GM23338 (cell line): ENCODE results near the gene ZNF273. TPM values are rescaled to one million over a fixed set of nuclear protein-coding genes. Genes with fewer than 3 reads are reported as not detected.
"Not testable (repeated sequence)": the region's sequence is repeated elsewhere in the genome, so short reads cannot be mapped to it uniquely, and the experiment has no call there.

Experiments used
- ATAC-seq: fragments of 200-7000 bp; cut with Tn5 transposase; 3 replicates; pipeline ENCODE4 v1.9.1; 2020
- DNase-seq: peaks from one replicate; pipeline ENCODE4 v3.0.0-alpha.2; 2015; ENCODE audit warnings: low spot score
- H2AFZ ChIP-seq: fragments of 200-600 bp; sonication (generic); 2 replicates; pipeline ENCODE4 v1.8.0; 2016; ENCODE audit warnings: antibody characterized with exemption, mild to moderate bottlenecking, moderate library complexity
- H3F3A ChIP-seq: fragments of 200-600 bp; sonication (generic); replicated peaks from 2 replicates; pipeline ENCODE4 v1.8.0; 2017; ENCODE audit warnings: antibody characterized with exemption, mixed run types, low read depth
- H3K27ac ChIP-seq: fragments of 200-600 bp; sonication (generic); 2 replicates; pipeline ENCODE4 v1.6.1; 2016; ENCODE audit warnings: low read depth
- H3K27me3 ChIP-seq: fragments of 200-600 bp; sonication (generic); 2 replicates; pipeline ENCODE4 v1.8.0; 2016; ENCODE audit warnings: mild to moderate bottlenecking, mixed run types, moderate library complexity; ENCODE audit not compliant: insufficient read depth
- H3K36me3 ChIP-seq: fragments of 200-600 bp; sonication (generic); 2 replicates; pipeline ENCODE4 v1.8.0; 2016; ENCODE audit warnings: mild to moderate bottlenecking; ENCODE audit not compliant: insufficient read depth
- H3K4me1 ChIP-seq: fragments of 200-600 bp; sonication (generic); 2 replicates; pipeline ENCODE4 v1.8.0; 2016; ENCODE audit warnings: mild to moderate bottlenecking, moderate library complexity; ENCODE audit not compliant: insufficient read depth
- H3K4me2 ChIP-seq: fragments of 200-600 bp; sonication (generic); 2 replicates; pipeline ENCODE4 v1.7.1; 2017; ENCODE audit warnings: mixed run types
- H3K4me3 ChIP-seq: fragments of 200-600 bp; sonication (generic); 2 replicates; pipeline ENCODE4 v1.6.1; 2016; ENCODE audit warnings: mixed run types
- H3K79me2 ChIP-seq: fragments of 200-600 bp; sonication (generic); replicated peaks from 2 replicates; pipeline ENCODE4 v1.8.0; 2017; ENCODE audit warnings: mild to moderate bottlenecking; ENCODE audit not compliant: insufficient read depth
- H3K9me2 ChIP-seq: fragments of 200-600 bp; sonication (generic); 2 replicates; pipeline ENCODE4 v1.8.0; 2017; ENCODE audit not compliant: insufficient read depth
- H4K20me1 ChIP-seq: fragments of 200-600 bp; sonication (generic); replicated peaks from 2 replicates; pipeline ENCODE4 v1.8.0; 2017; ENCODE audit warnings: mild to moderate bottlenecking; ENCODE audit not compliant: insufficient read depth
- H3K27ac Mint-ChIP-seq: 2 replicates; pipeline ENCODE4 v1.8.0; 2020; ENCODE audit warnings: inconsistent platforms, mild to moderate bottlenecking, moderate library complexity, mixed read lengths
- H3K27me3 Mint-ChIP-seq: 3 replicates; pipeline ENCODE4 v1.8.0; 2022; ENCODE audit warnings: low read depth, mild to moderate bottlenecking, moderate library complexity, mixed read lengths, inconsistent platforms; ENCODE audit not compliant: insufficient read depth, poor library complexity
- H3K36me3 Mint-ChIP-seq: 3 replicates; pipeline ENCODE4 v1.8.0; 2021; ENCODE audit warnings: low read depth, mild to moderate bottlenecking, inconsistent platforms, moderate library complexity, mixed read lengths
- H3K4me1 Mint-ChIP-seq: 3 replicates; pipeline ENCODE4 v1.8.0; 2020; ENCODE audit warnings: mild to moderate bottlenecking, inconsistent platforms, mixed read lengths
- H3K4me3 Mint-ChIP-seq: 3 replicates; pipeline ENCODE4 v1.8.0; 2021; ENCODE audit warnings: moderate library complexity, mild to moderate bottlenecking, inconsistent platforms, mixed read lengths
- H3K9me3 Mint-ChIP-seq: 3 replicates; pipeline ENCODE4 v1.8.0; 2020; ENCODE audit warnings: moderate library complexity, mild to moderate bottlenecking, inconsistent platforms, mixed read lengths
- CREB1 ChIP-seq: fragments of 250-450 bp; sonication (Bioruptor Pico); IDR thresholded peaks from 2 replicates; pipeline ENCODE4 v1.5.0; 2020; ENCODE audit warnings: low read depth, mild to moderate bottlenecking, moderate library complexity
- EZH2phosphoT487 ChIP-seq: fragments of 200-600 bp; sonication (generic); IDR thresholded peaks from one replicate; pipeline ENCODE4 v1.8.1; 2018; ENCODE audit warnings: antibody characterized with exemption; ENCODE audit not compliant: unreplicated experiment
- JUNB ChIP-seq: IDR thresholded peaks from one replicate; pipeline ENCODE4 v1.6.1; 2016; ENCODE audit warnings: antibody characterized with exemption; ENCODE audit not compliant: unreplicated experiment
- polyA plus RNA-seq: library from polyadenylated mRNA; unstranded; fragments of >200 nt; fragmentation: Nextera tagmentation; extraction: Ambion mirVana; gene quantifications from 2 replicates; pipeline ENCODE4 v1.2.1, GENCODE V29; 2016
- total RNA-seq: library from RNA; depleted of rRNA; stranded (reverse); fragments of >200 nt; shearing (Covaris generic); gene quantifications from 2 replicates; pipeline ENCODE4 v1.2.3, GENCODE V29; 2014
- TF ChIP-seq, protein P1 (sequence below): IDR thresholded peaks from 2 replicates; pipeline ENCODE4 v1.6.1; 2016; ENCODE audit warnings: antibody characterized with exemption
- TF ChIP-seq, protein P2 (sequence below): IDR thresholded peaks from one replicate; pipeline ENCODE4 v1.6.1; 2018; ENCODE audit warnings: antibody characterized with exemption; ENCODE audit not compliant: unreplicated experiment
- TF ChIP-seq, protein P3 (sequence below), 2 experiments: fragments of 200-600 bp in 1 of 2; sonication (generic) in 1 of 2; conservative IDR thresholded peaks; 2 replicates each; pipeline versions ENCODE4 v1.5.1 to v1.6.1; 2016 to 2017; ENCODE audit warnings: antibody characterized with exemption in 2 of 2, low read depth in 2 of 2, mild to moderate bottlenecking in 2 of 2, moderate library complexity in 1 of 2

ZNF273 gene
- total and polyA plus RNA-seq, 2 experiments from 2014 or later: 16.4 to 34.3 TPM

DNA sequence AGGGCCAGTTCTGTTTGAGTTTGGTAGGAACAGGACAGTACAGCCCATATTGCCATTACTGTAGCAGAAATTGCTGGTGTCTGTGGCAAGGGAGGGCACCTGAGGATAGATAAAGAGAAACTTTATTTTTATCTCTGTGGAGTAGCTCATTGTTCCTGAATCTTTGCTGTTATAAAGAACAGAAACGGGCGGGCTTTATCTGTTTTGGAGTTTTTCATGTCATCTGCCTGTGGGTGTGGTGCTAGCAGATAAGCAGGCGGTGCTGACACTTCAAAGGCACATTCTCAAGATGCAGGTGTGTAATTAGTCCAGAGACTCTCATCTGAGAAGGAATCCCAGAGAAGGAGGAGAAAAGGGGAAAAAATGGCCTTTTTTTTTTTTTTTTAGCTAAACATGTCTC, 11.5 kb downstream of the ZNF273 start (continued):
- TF ChIP-seq, protein P1, sequence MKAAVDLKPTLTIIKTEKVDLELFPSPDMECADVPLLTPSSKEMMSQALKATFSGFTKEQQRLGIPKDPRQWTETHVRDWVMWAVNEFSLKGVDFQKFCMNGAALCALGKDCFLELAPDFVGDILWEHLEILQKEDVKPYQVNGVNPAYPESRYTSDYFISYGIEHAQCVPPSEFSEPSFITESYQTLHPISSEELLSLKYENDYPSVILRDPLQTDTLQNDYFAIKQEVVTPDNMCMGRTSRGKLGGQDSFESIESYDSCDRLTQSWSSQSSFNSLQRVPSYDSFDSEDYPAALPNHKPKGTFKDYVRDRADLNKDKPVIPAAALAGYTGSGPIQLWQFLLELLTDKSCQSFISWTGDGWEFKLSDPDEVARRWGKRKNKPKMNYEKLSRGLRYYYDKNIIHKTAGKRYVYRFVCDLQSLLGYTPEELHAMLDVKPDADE: no peak
- TF ChIP-seq EZH2phosphoT487 (no peak), CREB1 (CRISPR knock-in tag) (no peak), JUNB (no peak)
- TF ChIP-seq, protein P2, sequence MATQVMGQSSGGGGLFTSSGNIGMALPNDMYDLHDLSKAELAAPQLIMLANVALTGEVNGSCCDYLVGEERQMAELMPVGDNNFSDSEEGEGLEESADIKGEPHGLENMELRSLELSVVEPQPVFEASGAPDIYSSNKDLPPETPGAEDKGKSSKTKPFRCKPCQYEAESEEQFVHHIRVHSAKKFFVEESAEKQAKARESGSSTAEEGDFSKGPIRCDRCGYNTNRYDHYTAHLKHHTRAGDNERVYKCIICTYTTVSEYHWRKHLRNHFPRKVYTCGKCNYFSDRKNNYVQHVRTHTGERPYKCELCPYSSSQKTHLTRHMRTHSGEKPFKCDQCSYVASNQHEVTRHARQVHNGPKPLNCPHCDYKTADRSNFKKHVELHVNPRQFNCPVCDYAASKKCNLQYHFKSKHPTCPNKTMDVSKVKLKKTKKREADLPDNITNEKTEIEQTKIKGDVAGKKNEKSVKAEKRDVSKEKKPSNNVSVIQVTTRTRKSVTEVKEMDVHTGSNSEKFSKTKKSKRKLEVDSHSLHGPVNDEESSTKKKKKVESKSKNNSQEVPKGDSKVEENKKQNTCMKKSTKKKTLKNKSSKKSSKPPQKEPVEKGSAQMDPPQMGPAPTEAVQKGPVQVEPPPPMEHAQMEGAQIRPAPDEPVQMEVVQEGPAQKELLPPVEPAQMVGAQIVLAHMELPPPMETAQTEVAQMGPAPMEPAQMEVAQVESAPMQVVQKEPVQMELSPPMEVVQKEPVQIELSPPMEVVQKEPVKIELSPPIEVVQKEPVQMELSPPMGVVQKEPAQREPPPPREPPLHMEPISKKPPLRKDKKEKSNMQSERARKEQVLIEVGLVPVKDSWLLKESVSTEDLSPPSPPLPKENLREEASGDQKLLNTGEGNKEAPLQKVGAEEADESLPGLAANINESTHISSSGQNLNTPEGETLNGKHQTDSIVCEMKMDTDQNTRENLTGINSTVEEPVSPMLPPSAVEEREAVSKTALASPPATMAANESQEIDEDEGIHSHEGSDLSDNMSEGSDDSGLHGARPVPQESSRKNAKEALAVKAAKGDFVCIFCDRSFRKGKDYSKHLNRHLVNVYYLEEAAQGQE: no peak
- TF ChIP-seq, protein P3, sequence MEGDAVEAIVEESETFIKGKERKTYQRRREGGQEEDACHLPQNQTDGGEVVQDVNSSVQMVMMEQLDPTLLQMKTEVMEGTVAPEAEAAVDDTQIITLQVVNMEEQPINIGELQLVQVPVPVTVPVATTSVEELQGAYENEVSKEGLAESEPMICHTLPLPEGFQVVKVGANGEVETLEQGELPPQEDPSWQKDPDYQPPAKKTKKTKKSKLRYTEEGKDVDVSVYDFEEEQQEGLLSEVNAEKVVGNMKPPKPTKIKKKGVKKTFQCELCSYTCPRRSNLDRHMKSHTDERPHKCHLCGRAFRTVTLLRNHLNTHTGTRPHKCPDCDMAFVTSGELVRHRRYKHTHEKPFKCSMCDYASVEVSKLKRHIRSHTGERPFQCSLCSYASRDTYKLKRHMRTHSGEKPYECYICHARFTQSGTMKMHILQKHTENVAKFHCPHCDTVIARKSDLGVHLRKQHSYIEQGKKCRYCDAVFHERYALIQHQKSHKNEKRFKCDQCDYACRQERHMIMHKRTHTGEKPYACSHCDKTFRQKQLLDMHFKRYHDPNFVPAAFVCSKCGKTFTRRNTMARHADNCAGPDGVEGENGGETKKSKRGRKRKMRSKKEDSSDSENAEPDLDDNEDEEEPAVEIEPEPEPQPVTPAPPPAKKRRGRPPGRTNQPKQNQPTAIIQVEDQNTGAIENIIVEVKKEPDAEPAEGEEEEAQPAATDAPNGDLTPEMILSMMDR (conservative IDR thresholded peaks at IDR 0.05; ENCODE audit: low read depth in 2 of 2): no peak

DNA sequence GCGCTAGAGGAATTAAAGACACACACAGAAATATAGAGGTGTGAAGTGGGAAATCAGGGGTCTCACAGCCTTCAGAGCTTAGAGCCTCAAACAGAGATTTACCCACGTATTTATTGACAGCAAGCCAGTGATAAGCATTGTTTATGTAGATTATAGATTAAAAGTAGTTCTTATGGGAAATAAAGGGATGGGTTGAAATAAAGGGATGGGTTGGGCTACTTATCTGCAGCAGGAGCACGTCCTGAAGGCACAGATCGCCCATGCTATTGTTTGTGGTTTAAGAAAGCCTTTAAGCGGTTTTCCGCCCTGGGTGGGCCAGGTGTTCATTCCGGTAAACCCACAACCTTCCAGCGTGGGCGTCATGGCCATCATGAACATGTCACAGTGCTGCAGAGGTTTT, 12.2 kb downstream of the ZNF273 start:
- H3K9me2 ChIP-seq, H3K4me3 Mint-ChIP-seq, H3K4me2 ChIP-seq, H3K27ac Mint-ChIP-seq, H2AFZ ChIP-seq, ATAC-seq, H3K27ac ChIP-seq, H3K4me1 Mint-ChIP-seq, H3F3A ChIP-seq, H3K27me3 Mint-ChIP-seq, H3K27me3 ChIP-seq, H3K4me1 ChIP-seq, H3K36me3 ChIP-seq, DNase-seq, H3K4me3 ChIP-seq: not testable (repeated sequence)
- Histone ChIP-seq H3K79me2 (peaks cover 98% of the 10 kb centered on the region), H4K20me1 (peaks cover 23% of the 10 kb centered on the region)
- H3K9me3 Mint-ChIP-seq: peaks cover 26% of the 10 kb centered on the region
- peaks cover 77% of the 10 kb centered on the region for H3K36me3 Mint-ChIP-seq

DNA sequence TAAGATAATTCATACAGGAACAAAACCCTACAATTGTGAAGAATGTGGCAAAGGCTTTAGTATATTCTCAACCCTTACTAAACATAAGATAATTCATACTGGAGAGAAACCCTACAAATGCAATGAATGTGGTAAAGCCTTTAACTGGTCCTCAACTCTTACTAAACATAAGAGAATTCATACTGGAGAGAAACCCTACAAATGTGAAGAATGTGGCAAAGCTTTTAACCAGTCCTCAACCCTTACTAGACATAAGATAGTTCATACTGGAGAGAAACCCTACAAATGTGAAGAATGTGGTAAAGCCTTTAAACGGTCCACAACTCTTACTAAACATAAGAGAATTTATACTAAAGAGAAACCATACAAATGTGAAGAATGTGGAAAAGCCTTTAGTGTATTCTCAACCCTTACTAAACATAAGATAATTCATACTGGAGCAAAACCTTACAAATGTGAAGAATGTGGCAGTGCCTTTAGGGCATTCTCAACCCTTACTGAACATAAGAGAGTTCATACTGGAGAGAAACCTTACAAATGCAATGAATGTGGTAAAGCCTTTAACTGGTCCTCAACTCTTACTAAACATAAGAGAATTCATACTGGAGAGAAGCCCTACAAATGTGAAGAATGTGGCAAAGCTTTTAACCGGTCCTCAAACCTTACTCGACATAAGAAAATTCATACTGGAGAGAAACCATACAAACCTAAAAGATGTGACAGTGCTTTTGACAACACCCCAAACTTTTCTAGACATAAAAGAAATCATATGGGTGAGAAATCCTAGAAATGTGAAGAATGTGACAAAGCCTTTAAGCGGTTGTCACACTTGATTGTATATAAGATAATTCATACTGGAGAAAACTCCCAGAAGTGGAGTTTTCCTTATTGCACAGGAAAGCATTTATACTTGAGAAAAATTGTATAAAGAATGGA, 25.4 kb downstream of the ZNF273 start:
- not testable (repeated sequence) for ATAC-seq, H3K9me2 ChIP-seq, H3K4me1 Mint-ChIP-seq, H3K27ac ChIP-seq, H3K27me3 Mint-ChIP-seq, H3K4me3 Mint-ChIP-seq, H3F3A ChIP-seq, H3K4me3 ChIP-seq, H4K20me1 ChIP-seq, H3K4me2 ChIP-seq, H3K4me1 ChIP-seq, DNase-seq, H2AFZ ChIP-seq, H3K27ac Mint-ChIP-seq, H3K27me3 ChIP-seq
- Histone ChIP-seq H3K36me3 (peaks cover 47% of the 10 kb centered on the region), H3K79me2 (peaks cover 15% of the 10 kb centered on the region)
- Mint-ChIP-seq H3K36me3 (peaks cover 80% of the 10 kb centered on the region), H3K9me3 (peaks cover 56% of the 10 kb centered on the region)
